GM12878 (cell line): ENCODE measurements around the gene PLXNB3. TPM values are rescaled to one million over a fixed set of nuclear protein-coding genes. Genes with fewer than 3 reads are reported as not detected.

Experiments used
- CEBPB ChIP-seq, 2 experiments: fragments of 150-350 bp in 1 of 2; IDR thresholded peaks; 2 replicates each; pipeline ENCODE4 v1.6.1; 2012 to 2014; ENCODE audit warnings: low read depth in 2 of 2, low read length in 2 of 2, borderline replicate concordance in 1 of 2, inconsistent platforms in 1 of 2
- E4F1 ChIP-seq: fragments of 450-650 bp; IDR thresholded peaks from 2 replicates; pipeline ENCODE4 v1.6.1; 2018; ENCODE audit warnings: borderline replicate concordance, mild to moderate bottlenecking; ENCODE audit not compliant: partially characterized antibody
- ETV6 ChIP-seq, 2 experiments: fragments of 450-650 bp in 1 of 2; IDR thresholded peaks in 1 of 2; conservative IDR thresholded peaks in 1 of 2; 2 replicates each; pipeline ENCODE4 v1.6.1; 2014; ENCODE audit warnings: antibody characterized with exemption in 1 of 2, borderline replicate concordance in 1 of 2, low read depth in 1 of 2, mild to moderate bottlenecking in 1 of 2, moderate library complexity in 1 of 2
- NBN ChIP-seq: fragments of 450-650 bp; IDR thresholded peaks from 2 replicates; pipeline ENCODE4 v1.6.1; 2016
- RB1 ChIP-seq: fragments of 450-650 bp; formaldehyde crosslinking; IDR thresholded peaks from 2 replicates; pipeline ENCODE4 v1.6.1; 2017; ENCODE audit warnings: mild to moderate bottlenecking, borderline replicate concordance
- RELB ChIP-seq: fragments of 450-650 bp; IDR thresholded peaks from 2 replicates; pipeline ENCODE4 v1.6.1; 2017; ENCODE audit warnings: low read depth, mild to moderate bottlenecking, moderate library complexity
- REST ChIP-seq: IDR thresholded peaks from 2 replicates; pipeline ENCODE4 v1.6.1; 2012; ENCODE audit warnings: mild to moderate bottlenecking, low read depth, low read length
- SRF ChIP-seq, 2 experiments: IDR thresholded peaks; 2 replicates each; pipeline ENCODE4 v1.6.1; 2011; ENCODE audit warnings: low read depth in 2 of 2, low read length in 2 of 2, mild to moderate bottlenecking in 1 of 2, moderate library complexity in 1 of 2
- TARDBP ChIP-seq: IDR thresholded peaks from 2 replicates; pipeline ENCODE4 v1.6.1; 2016; ENCODE audit warnings: borderline replicate concordance
- USF1 ChIP-seq: IDR thresholded peaks from 2 replicates; pipeline ENCODE4 v1.6.1; 2011; ENCODE audit warnings: borderline replicate concordance, low read depth, mild to moderate bottlenecking, moderate library complexity, mixed read lengths, low read length; ENCODE audit not compliant: insufficient read depth; ENCODE audit errors: extremely low read length
- ZNF207 ChIP-seq: fragments of 450-650 bp; IDR thresholded peaks from 2 replicates; pipeline ENCODE4 v1.6.1; 2014; ENCODE audit warnings: antibody characterized with exemption, mild to moderate bottlenecking, borderline replicate concordance
- polyA plus RNA-seq, 11 experiments: library from polyadenylated mRNA; depleted of rRNA in 4 of 11; unstranded in 6 of 11; stranded (reverse) in 5 of 11; fragments of >200 nt; fragmentation: Nextera tagmentation in 4 of 11; fragmentation: Illumina TruSeq in 1 of 11; extraction: Ambion mirVana in 4 of 11; extraction: Trizol in 1 of 11; gene quantifications; 1 replicate in 1 of 11; 2 replicates in 10 of 11; pipeline versions ENCODE4 v1.2.1 to v1.2.3, GENCODE V29; 2011 to 2016; ENCODE audit warnings: inconsistent platforms in 2 of 11, missing spikeins in 2 of 11, low read depth in 1 of 11
- total RNA-seq, 4 experiments: library from RNA; depleted of rRNA in 3 of 4; stranded (reverse); fragments of >200 nt in 3 of 4; fragmentation: Illumina TruSeq in 1 of 4; extraction: Trizol in 1 of 4; gene quantifications; 2 replicates each; pipeline versions ENCODE4 v1.2.1 to v1.2.3, GENCODE V29; 2013 to 2021
- TF ChIP-seq, protein P1 (sequence below): fragments of 450-650 bp; conservative IDR thresholded peaks from 2 replicates; pipeline ENCODE4 v1.6.1; 2017; ENCODE audit warnings: mild to moderate bottlenecking, moderate library complexity

The PLXNB3 gene
- total and polyA plus RNA-seq, 10 of the 15 experiments (the other 5 are each of a cell fraction or from before 2014, with no cell fraction given), result 0.06 to 0.68 (median 0.19) TPM; not detected in 4

DNA sequence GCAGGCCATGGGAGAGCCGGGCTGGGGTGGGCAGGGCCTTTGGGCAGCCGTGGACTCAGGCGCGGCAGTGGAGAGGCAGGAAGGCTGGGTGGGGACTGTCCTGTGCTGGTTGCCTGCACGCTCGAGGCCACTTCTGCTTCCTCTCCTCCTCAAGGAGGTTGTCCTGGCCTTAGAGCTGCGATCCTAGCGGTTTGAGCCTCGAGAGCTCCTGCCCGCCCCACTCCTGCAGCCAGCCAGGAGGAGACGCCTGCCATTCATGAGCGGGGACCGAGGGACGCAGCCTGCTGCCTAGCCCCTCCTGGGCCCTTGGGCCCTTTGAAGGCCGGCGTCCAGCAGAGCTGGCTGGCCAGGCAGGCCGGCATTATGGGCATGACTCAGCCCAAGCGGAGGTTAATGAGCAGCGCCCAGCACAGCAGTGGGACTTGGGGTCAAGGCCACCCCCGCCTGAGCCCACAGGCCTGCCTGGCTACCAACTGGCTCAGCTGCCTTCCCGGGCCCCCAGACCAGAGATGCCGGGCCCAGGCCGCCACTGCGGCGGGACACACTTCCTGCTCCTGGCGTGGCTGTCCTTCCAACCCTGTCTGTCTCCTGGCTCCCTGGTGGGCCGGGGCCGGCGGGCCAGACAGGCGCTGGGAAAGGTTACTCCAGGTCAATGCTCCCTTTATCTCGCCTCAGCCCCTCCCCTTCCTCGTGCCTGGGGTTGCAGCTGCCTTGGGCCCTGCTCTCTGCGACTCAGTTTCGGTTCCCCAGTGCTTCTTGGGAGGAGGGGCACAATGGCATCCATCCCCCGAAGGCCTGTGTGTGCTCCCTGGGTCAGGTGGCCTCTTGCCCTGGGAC lies 37.5 kb upstream of the PLXNB3 start (continued):
- no peak for TF ChIP-seq E4F1
- no peak for TF ChIP-seq SRF (IDR thresholded peaks at IDR 0.05; ENCODE audit: low read depth in 2 of 2, low read length in 2 of 2)
- TF ChIP-seq RB1, result no peak
- TF ChIP-seq REST, result no peak
- TF ChIP-seq TARDBP, result 0 out of 2 replicates have a peak, but pooled peaks have one; percentile 34
- no peak for TF ChIP-seq ETV6 (conservative IDR thresholded peaks at IDR 0.05 in 1 of 2, IDR thresholded peaks at IDR 0.05 in 1 of 2; ENCODE audit: borderline replicate concordance in 1 of 2, low read depth in 1 of 2)
- no peak for TF ChIP-seq NBN
- no peak for TF ChIP-seq CEBPB (IDR thresholded peaks at IDR 0.05; ENCODE audit: borderline replicate concordance in 1 of 2, low read depth in 2 of 2, low read length in 2 of 2)
- TF ChIP-seq RELB, result no peak
- TF ChIP-seq, protein P1, sequence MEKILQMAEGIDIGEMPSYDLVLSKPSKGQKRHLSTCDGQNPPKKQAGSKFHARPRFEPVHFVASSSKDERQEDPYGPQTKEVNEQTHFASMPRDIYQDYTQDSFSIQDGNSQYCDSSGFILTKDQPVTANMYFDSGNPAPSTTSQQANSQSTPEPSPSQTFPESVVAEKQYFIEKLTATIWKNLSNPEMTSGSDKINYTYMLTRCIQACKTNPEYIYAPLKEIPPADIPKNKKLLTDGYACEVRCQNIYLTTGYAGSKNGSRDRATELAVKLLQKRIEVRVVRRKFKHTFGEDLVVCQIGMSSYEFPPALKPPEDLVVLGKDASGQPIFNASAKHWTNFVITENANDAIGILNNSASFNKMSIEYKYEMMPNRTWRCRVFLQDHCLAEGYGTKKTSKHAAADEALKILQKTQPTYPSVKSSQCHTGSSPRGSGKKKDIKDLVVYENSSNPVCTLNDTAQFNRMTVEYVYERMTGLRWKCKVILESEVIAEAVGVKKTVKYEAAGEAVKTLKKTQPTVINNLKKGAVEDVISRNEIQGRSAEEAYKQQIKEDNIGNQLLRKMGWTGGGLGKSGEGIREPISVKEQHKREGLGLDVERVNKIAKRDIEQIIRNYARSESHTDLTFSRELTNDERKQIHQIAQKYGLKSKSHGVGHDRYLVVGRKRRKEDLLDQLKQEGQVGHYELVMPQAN, result no peak
- no peak for TF ChIP-seq ZNF207
- peak; percentile 66 for TF ChIP-seq USF1
